ENCODE results near the gene CACNG7.
"Not testable (repeated sequence)": the region's sequence is repeated elsewhere in the genome, so short reads cannot be mapped to it uniquely, and the experiment has no call there.

Gene CACNG7, protein sequence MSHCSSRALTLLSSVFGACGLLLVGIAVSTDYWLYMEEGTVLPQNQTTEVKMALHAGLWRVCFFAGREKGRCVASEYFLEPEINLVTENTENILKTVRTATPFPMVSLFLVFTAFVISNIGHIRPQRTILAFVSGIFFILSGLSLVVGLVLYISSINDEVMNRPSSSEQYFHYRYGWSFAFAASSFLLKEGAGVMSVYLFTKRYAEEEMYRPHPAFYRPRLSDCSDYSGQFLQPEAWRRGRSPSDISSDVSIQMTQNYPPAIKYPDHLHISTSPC

GRCh38 chr19:53908935-53909415 lies at the start of gene CACNG7:
Gene CACNG7, plus strand, starts transcription at chr19:53909278. Its CDS starts 3,554 bp downstream, at chr19:53912832.
- no peak for DNase-seq

GRCh38 chr19:53864308-53864836 lies 44.7 kb upstream of the CACNG7 start:
- DNase-seq = no peak

DNA sequence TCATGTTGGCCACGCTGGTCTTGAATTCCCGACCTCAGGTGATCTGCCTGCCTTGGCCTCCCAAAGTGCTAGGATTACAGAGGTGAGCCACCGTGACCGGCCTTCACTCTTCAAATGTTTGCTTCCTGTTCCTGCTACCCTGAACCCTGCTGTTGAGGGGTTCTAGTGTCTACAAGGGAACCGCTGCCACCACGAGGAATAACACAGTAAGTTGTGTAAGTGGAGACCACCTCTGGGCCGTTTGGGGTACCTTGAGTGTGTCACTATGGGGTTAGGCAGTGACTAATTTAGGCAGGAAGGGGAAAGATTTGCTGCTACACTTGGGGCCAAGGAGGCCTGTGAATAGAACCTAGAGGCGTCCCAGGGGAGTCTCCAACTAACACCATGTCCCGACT lies 43.6 kb upstream of the CACNG7 start:
- no peak for DNase-seq

DNA sequence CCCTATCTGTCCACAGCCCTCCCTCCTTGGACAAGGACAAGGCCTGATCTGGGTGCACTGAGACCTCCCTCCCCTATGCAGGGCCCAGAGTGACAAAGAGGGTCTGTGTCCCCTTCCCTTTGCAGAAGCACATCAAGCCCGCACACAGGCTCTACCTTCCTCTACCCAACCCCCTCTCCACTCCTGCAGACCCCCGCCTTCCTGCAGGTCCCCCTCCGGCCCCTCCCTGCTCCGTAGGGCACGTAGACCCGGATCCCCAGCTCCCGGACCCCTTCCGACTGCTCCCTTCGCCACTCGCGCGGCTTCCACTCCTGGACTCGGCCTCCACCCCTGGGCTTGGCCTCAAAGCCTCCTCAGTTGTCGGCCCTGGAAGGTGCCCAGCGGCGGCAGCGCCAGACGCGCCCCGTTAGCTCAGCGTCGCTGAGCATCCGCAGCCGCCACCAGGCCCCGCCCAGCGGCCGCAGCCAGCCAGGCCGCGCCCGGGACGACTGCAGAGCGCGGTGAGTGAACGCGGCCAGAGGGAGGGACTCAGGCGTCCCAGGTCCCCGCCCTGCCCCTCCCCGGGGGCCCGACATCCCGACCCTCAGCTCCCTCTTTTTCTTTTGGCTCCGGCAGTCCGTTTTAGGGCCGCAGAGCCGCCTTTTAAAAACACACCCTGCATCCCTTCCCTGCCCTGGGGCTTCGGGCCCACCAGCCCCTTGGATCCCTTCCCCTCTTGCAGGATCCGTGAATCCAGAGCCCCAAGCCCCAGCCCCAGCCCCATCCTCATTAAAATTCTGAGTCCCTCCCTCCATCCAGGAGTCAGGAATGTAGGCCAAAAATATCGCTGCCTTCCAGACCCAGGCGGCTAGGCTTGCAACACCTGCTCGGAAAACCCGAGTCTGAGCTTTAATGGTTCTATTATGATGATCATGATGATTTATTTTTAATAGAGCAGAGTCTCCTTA lies 42.9 kb upstream of the CACNG7 start:
- DNase-seq = no peak

- no peak for DNase-seq
Observed at GRCh38 chr19:53866865-53867224, 42.2 kb upstream of the CACNG7 start.

DNA sequence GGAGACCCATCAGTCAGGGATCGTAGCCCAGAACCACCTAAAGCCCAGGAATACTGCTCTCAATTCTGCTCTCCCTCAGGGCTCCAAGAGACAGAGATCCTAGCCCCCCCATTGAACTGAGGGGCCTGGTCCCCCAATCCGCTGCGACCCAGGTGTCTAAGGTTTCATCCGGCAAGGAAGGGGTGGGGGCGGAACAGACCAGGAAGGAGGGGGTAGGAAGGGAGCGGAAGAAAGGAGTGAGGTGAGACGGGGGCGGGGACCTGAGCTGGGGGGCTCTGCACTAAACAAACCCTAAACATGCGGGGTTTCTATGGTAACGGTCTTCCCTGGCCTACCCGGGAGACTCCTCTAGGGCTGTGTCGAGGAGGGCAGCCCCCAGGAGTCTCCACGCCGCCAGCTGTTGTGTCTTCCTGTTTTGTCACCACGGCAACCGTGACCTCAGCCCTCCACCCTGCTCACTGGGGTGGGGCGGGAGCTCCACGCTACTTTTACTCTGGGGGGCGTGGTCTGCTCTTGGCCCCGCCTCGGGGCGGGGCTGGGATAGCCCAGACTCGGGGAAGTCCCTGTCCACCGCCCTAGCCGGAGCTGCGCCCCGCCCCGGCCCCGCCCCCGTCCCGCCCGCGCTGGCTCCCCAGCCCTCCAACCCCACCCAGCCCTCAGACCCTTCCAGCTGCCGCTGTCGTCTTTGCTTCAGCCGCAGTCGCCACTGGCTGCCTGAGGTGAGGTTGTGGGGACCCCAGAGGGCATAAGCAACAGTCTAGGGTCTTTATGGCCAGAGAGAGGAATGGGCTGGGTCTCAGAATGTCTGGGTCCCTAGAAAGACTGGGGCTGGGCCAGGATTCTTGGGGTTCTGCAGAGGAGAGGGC lies 41.6 kb upstream of the CACNG7 start, which contains the start of gene MYADM:
Gene MYADM, plus strand, starts transcription at position 659 of the 866 bp plus-strand sequence. CDS start 5,647 bp downstream, outside the sequence.
- DNase-seq = no peak

- no peak for DNase-seq
Observed at GRCh38 chr19:53868091-53868891, 40.8 kb upstream of the CACNG7 start.

GRCh38 chr19:53868892-53869804 lies 39.9 kb upstream of the CACNG7 start:
- peak; percentile 1 for DNase-seq

DNA sequence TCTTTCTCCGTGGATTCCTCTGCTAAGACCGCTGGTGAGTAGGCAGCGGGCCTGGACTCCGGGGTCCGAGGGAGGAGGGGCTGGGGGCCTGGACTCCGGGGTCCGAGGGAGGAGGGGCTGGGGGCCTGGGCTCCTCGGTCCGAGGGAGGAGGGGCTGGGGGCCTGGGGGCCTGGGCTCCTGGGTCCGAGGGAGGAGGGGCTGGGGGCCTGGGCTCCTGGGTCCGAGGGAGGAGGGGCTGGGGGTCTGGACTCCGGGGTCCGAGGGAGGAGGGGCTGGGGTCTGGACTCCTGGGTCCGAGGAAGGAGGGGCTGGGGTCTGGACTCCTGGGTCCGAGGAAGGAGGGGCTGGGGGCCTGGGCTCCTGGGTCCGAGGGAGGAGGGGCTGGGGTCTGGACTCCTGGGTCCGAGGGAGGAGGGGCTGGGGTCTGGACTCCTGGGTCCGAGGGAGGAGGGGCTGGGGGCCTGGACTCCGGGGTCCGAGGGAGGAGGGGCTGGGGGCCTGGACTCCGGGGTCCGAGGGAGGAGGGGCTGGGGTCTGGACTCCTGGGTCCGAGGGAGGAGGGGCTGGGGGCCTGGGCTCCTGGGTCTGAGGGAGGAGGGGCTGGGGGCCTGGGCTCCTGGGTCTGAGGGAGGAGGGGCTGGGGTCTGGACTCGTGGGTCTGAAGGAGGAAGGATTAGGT lies 39.1 kb upstream of the CACNG7 start:
- not testable (repeated sequence) for DNase-seq

DNA sequence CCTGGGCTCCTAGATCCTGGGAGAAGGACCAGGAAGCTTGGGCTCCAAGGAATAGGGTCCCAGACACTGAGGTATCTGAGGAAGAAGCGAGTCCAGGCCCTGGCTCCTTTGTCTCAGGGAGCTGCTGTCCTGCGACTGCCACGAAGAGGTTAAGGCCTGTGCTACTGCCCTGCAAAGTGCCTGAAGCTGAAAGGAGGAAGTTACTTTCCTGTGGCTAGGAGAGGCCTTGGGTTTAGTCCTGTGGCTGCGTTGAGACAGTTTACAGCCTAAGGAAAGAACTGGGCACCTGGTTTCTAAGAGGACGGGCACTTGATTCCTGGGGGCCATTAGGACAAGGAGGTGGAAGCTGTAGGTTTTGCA lies 38.6 kb upstream of the CACNG7 start:
- no peak for DNase-seq

DNA sequence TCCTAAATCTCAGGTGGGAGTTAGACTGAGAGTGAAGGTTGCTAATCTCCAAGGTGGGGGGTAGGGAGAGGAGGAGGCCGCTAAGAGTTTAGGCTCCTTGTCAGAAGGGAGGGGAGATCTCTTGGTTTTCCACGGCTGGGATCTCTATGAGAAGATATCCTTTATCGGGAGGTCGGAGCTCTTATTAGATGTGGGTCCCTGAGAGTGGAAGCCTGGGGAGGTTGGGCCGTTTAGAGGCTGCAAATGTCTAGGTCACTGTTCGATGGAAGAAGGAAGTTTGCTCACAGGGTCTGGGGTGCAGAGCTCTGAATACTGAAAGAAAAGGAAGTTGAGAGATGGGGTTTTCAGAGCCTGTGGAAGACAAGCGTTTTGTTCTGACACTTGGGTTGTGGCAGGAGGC lies 37.6 kb upstream of the CACNG7 start:
- no peak for DNase-seq

- no peak for DNase-seq
Observed at GRCh38 chr19:53872762-53873161, 36.3 kb upstream of the CACNG7 start.

DNA sequence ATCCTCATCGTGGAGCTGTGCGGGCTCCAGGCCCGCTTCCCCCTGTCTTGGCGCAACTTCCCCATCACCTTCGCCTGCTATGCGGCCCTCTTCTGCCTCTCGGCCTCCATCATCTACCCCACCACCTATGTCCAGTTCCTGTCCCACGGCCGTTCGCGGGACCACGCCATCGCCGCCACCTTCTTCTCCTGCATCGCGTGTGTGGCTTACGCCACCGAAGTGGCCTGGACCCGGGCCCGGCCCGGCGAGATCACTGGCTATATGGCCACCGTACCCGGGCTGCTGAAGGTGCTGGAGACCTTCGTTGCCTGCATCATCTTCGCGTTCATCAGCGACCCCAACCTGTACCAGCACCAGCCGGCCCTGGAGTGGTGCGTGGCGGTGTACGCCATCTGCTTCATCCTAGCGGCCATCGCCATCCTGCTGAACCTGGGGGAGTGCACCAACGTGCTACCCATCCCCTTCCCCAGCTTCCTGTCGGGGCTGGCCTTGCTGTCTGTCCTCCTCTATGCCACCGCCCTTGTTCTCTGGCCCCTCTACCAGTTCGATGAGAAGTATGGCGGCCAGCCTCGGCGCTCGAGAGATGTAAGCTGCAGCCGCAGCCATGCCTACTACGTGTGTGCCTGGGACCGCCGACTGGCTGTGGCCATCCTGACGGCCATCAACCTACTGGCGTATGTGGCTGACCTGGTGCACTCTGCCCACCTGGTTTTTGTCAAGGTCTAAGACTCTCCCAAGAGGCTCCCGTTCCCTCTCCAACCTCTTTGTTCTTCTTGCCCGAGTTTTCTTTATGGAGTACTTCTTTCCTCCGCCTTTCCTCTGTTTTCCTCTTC lies 35.1 kb upstream of the CACNG7 start:
- no peak for DNase-seq

DNA sequence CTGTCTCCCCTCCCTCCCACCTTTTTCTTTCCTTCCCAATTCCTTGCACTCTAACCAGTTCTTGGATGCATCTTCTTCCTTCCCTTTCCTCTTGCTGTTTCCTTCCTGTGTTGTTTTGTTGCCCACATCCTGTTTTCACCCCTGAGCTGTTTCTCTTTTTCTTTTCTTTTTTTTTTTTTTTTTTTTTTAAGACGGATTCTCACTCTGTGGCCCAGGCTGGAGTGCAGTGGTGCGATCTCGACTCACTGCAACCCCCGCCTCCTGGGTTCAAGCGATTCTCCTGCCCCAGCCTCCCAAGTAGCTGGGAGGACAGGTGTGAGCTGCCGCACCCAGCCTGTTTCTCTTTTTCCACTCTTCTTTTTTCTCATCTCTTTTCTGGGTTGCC lies 34.5 kb upstream of the CACNG7 start:
- no peak for DNase-seq

DNA sequence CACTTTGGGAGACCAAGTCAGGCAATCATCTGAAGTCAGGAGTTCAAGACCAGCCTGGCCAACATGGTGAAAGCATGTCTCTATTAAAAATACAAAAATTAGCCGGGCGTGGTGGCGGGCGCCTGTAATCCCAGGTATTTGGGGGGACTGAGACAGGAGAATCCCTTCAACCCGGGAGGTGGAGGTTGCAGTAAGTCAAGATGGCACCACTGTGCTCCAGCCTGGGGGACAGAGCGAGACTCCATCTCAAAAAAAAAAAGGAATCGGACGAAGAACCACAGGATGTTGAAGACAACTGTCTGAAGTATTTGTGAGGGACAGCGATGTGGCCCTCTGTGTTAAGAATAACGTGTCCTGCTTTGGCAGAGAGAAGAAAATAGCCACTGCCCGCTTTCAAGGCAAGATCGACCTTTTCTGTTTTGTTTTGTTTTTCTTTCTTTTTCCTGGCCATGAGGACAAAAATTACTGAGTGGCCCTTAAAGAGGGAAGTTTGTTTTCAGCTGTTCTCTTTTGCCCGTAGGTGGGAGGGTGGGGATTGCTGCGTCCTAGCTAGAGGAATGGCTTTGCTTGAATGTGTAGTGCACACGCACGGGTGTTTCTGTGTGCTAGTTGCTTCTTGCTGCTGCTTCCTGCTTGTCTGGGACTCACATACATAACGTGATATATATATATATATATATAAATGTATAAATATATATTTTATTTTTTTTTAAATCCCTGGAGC lies 33.3 kb upstream of the CACNG7 start:
- DNase-seq = no peak

GRCh38 chr19:53876651-53877224 lies 32.3 kb upstream of the CACNG7 start:
- no peak for DNase-seq

DNA sequence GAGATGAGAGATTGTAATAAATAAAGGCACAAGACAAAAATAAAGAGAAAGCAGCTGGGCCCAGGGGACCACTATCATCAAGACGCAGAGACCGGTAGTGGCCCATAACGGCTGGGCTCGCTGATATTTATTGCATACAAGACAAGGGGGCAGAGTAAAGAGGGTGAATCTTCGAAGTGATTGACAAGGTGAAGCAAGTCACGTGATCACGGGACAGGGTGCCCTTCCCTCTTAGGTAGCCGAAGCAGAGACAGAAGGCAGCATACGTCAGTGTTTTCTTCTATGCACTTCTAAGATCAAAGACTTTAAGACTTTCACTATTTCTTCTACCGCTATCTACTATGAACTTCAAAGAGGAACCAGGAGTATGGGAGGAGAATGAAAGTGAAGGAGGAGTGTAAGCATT lies 31.7 kb upstream of the CACNG7 start:
- DNase-seq = no peak

- no peak for DNase-seq
Observed at GRCh38 chr19:53878776-53879139, 30.3 kb upstream of the CACNG7 start.
